Endothelial cell (in vitro differentiated cells): Measurements from ENCODE around the gene CYB561D2. TPM values are rescaled to one million over a fixed set of nuclear protein-coding genes. Genes with fewer than 3 reads are reported as not detected.
A peak's percentile ranks its signal among the peaks of the same experiment; 100 is the strongest.

ENCODE experiments used
- DNase-seq: peaks from one replicate; pipeline ENCODE4 v3.0.0; 2021; ENCODE audit warnings: low spot score
- H3K27ac Mint-ChIP-seq: one replicate; pipeline ENCODE4 v1.8.0; 2021; ENCODE audit warnings: mixed read lengths, inconsistent platforms; ENCODE audit not compliant: unreplicated experiment
- H3K27me3 Mint-ChIP-seq: one replicate; pipeline ENCODE4 v1.8.0; 2021; ENCODE audit warnings: mild to moderate bottlenecking, moderate library complexity, mixed read lengths, inconsistent platforms; ENCODE audit not compliant: unreplicated experiment
- H3K36me3 Mint-ChIP-seq: one replicate; pipeline ENCODE4 v1.8.0; 2021; ENCODE audit warnings: mild to moderate bottlenecking, low read depth, mixed read lengths, inconsistent platforms; ENCODE audit not compliant: unreplicated experiment
- H3K4me1 Mint-ChIP-seq: one replicate; pipeline ENCODE4 v1.8.0; 2021; ENCODE audit warnings: mild to moderate bottlenecking, mixed read lengths, inconsistent platforms; ENCODE audit not compliant: unreplicated experiment
- H3K4me3 Mint-ChIP-seq: one replicate; pipeline ENCODE4 v1.8.0; 2021; ENCODE audit warnings: mild to moderate bottlenecking, mixed read lengths, inconsistent platforms; ENCODE audit not compliant: unreplicated experiment
- H3K9me3 Mint-ChIP-seq: one replicate; pipeline ENCODE4 v1.8.0; 2021; ENCODE audit warnings: mixed read lengths, inconsistent platforms; ENCODE audit not compliant: unreplicated experiment
- CTCF ChIP-seq: fragments of 200-600 bp; sonication (generic); IDR thresholded peaks from one replicate; pipeline ENCODE4 v1.5.0; 2021; ENCODE audit warnings: antibody characterized with exemption; ENCODE audit not compliant: unreplicated experiment
- total RNA-seq: library from RNA; stranded (reverse); fragmentation: NEBNext Ultra II Directional; extraction: Animal tissue kit (Norgen Biotek cat#: 25700); gene quantifications from one replicate; pipeline ENCODE4 v1.2.1, GENCODE V29; 2021; ENCODE audit not compliant: unreplicated experiment

Gene CYB561D2
- total RNA-seq, 1 donor from 2014 or later: 5.5 TPM

- Mint-ChIP-seq H3K4me1 (peaks cover 16% of the 10 kb centered on the region), H3K9me3 (no peaks in the 10 kb centered on the region), H3K27ac (no peak overlapping the region), H3K36me3 (no peaks in the 10 kb centered on the region), H3K4me3 (no peak overlapping the region), H3K27me3 (peaks cover 12% of the 10 kb centered on the region)
- peak; percentile 65 for TF ChIP-seq CTCF
- peak; percentile 68 for DNase-seq
These were observed 3.4 kb upstream of the CYB561D2 start for GRCh38 chr3:50347187-50347813.

GRCh38 chr3:50350213-50350526 lies 492 bp upstream of the CYB561D2 start:
- Mint-ChIP-seq H3K27ac (peak overlapping the region; percentile 68), H3K4me1 (peaks cover 16% of the 10 kb centered on the region), H3K9me3 (no peaks in the 10 kb centered on the region), H3K27me3 (peaks cover 8% of the 10 kb centered on the region), H3K4me3 (peak overlapping the region; percentile 91), H3K36me3 (peaks cover 10% of the 10 kb centered on the region)
- DNase-seq: no peak
- TF ChIP-seq CTCF: no peak

GRCh38 chr3:50351323-50351697 lies 648 bp downstream of the CYB561D2 start:
- no peak for TF ChIP-seq CTCF
- H3K9me3 Mint-ChIP-seq: no peaks in the 10 kb centered on the region
- DNase-seq: no peak
- H3K27me3 Mint-ChIP-seq: peaks cover 5% of the 10 kb centered on the region
- no peak overlapping the region for H3K27ac Mint-ChIP-seq
- peak overlapping the region; percentile 12 for H3K4me3 Mint-ChIP-seq
- peaks cover 13% of the 10 kb centered on the region for H3K4me1 Mint-ChIP-seq
- peaks cover 10% of the 10 kb centered on the region for H3K36me3 Mint-ChIP-seq

GRCh38 chr3:50352781-50353180 lies 2.1 kb downstream of the CYB561D2 start:
- H3K27me3 Mint-ChIP-seq: peaks cover 5% of the 10 kb centered on the region
- H3K4me1 Mint-ChIP-seq: peaks cover 28% of the 10 kb centered on the region
- H3K4me3 Mint-ChIP-seq: no peak overlapping the region
- no peak overlapping the region for H3K27ac Mint-ChIP-seq
- no peak for TF ChIP-seq CTCF
- DNase-seq: no peak
- H3K36me3 Mint-ChIP-seq: peaks cover 14% of the 10 kb centered on the region
- no peaks in the 10 kb centered on the region for H3K9me3 Mint-ChIP-seq

DNA sequence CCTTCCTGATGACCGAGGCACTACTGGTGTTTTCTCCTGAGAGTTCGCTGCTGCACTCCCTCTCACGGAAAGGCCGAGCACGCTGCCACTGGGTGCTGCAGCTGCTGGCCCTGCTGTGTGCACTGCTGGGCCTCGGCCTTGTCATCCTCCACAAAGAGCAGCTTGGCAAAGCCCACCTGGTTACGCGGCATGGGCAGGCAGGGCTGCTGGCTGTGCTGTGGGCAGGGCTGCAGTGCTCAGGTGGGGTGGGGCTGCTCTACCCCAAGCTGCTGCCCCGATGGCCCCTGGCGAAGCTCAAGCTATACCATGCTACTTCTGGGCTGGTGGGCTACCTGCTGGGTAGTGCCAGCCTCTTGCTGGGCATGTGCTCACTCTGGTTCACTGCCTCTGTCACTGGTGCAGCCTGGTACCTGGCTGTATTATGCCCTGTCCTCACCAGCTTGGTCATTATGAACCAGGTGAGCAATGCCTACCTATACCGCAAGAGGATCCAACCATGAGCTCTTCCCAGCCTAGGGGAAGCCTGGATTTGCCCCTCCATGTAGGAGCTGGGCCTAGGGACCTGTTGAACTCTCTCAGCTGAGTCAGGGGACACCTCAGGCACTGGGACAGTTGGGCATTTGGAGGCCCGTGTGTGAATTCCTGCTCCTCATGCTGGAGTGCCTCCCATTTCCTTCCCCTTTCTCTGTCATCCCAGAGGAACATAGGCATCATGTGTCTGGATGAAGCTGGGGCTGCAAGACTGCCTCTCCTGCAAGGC lies 2.8 kb downstream of the CYB561D2 start:
- peaks cover 18% of the 10 kb centered on the region for H3K36me3 Mint-ChIP-seq
- H3K27ac Mint-ChIP-seq: no peak overlapping the region
- H3K4me1 Mint-ChIP-seq: peaks cover 34% of the 10 kb centered on the region
- H3K9me3 Mint-ChIP-seq: no peaks in the 10 kb centered on the region
- no peak for DNase-seq
- no peak for TF ChIP-seq CTCF
- H3K4me3 Mint-ChIP-seq: no peak overlapping the region
- peaks cover 8% of the 10 kb centered on the region for H3K27me3 Mint-ChIP-seq
